Stimulated activated CD8-positive, alpha-beta memory T cell treated with anti-CD3 and anti-CD28 coated beads, Interleukin-4, amount 100 ng/mL, for 48 hours (primary cell): Measurements from ENCODE around the gene LYRM2.

Experiments used
- DNase-seq: peaks from one replicate; pipeline ENCODE4 v3.0.0-alpha.2; 2020

The LYRM2 gene

DNA sequence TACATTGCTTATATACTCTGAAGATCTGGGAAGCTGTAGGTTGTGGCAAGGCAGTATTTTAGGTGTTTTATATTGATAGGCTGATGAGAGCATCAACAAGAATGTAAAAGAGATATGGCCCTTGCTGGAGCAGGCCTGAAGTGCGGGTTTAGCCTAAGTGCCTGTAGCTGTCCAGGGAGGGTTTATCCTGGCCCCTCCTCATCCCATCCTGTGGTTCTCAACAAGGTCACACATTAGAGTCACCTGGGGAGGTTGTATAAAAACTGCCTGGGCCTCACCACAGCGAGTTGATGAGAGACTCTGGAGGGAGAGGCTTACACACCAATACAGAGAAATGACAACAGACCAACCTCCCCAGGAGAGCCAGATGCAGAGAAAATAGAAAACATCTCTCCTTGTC is 48.4 kb downstream of the LYRM2 start:
- no peak for DNase-seq

DNA sequence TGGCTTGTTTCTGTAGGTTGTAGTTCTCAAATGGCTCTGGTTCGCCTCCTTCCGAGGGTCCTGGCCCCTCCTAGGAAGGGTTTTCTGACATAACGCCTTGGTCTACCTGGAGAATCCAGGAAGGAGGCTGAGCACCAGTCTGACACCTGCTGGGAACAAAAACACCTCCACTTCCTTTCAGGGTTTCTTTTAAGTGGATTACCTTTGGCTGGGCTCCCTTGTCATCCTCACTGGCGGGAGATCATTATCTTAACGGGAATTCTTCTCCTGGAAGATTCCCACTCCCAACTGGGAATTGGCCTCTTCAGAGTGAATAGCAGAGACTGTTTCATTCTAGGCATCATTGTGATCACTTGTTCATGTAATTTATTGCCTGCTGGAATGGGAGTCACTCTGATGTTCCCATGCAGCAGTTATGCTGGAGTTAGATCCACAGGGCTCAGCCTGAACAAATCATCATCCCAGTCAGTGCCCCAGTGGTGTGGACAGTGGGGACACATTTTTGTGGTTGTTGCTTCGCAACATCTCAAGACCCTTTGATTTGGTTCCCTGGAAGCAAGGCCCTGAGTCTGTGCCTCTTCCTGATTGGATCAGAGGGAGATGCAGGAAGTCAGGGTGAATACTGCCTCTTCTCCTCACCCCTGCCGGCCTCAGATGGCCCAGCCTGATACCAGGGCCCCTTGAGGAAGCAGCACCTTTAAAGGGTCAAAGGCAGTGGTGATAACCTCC is 49.1 kb downstream of the LYRM2 start:
- no peak for DNase-seq

- DNase-seq = no peak
Measured at GRCh38 chr6:89585154-89585553, 53.4 kb downstream of the LYRM2 start.

- no peak for DNase-seq
Measured at GRCh38 chr6:89584539-89584938, 54.0 kb downstream of the LYRM2 start.

GRCh38 chr6:89583559-89583958 is 55.0 kb downstream of the LYRM2 start:
- no peak for DNase-seq

DNA sequence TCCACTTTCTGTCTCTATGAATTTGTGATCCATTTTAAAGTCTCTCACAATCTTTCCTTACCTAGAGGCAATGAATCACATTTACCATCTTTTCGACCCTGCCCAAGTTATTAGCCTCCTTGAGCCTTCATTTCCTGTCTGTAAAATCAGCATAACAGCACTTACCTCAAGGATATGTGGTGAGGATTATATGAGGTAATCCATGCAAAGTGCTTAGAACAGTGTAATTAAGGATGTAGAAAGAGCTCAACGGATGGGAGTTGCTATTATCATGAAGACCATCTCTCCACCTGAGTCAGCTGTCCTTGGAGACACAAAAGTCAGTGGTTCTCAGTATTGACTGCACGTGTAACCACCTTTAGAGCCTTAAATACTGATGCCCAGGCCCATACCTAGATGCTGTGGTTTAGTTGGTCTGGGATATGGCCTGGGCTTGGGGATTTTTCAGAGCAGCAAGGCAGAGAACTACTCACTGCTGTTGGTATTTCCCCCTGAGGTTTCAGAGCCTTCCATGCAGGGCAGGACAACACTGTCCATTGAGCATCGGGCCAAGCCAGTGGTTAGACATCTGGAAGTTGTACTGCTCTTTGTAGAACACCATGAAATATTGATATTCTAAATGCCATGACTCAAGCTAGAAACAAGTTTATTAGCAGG is 55.8 kb downstream of the LYRM2 start:
- no peak for DNase-seq

DNA sequence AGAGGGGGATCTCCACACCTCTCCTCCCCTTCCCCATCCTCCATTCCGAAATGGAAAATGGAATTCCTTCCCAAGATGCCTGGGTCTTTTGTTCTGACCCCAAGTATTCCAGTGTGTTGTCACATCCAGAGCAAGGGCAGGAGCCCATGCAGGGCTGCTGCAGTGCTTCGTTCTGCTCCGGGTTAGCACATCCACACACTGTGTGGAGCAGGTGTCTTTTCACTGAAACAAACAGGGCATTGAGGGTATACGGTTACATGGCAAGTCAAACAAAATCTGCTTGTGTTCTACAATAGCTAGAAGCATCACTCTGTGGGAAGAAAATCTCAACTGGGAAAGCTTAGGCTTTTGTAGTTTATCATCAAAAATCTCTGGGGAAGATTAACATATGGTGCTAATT is 56.9 kb downstream of the LYRM2 start:
- DNase-seq = no peak

DNA sequence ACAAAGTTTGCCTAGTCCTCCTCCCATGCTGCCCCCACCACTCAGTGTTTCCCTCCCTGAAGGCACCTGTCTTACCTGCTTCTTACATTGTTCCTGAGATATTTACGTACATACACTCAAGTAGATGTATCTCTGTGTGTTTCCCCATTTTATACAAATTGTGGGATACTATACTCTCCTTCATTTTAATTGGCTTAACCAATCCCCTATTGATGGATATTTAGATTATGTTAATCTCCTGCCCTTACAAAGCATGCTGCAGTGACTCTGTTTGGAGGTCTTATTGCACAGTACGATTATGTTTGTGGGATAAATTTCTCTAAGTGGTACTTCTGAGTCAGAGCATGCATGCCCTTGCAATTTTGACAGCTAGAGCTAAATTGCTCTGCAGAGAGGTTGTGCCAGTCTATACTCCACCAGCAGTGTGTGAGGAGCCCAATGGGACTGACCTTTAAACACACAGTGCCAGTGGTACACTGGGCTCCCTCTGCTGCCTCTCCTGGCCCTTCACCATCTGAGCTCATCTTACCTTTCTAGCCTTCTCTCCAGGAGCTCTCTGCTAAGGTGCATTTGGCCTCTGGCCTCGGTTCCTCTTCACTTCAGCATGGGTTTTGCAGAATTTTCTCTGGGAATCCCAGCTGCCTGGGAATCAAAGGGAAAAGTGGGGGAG is 57.4 kb downstream of the LYRM2 start:
- no peak for DNase-seq

GRCh38 chr6:89575562-89575960 is 63.0 kb downstream of the LYRM2 start:
- no peak for DNase-seq

DNA sequence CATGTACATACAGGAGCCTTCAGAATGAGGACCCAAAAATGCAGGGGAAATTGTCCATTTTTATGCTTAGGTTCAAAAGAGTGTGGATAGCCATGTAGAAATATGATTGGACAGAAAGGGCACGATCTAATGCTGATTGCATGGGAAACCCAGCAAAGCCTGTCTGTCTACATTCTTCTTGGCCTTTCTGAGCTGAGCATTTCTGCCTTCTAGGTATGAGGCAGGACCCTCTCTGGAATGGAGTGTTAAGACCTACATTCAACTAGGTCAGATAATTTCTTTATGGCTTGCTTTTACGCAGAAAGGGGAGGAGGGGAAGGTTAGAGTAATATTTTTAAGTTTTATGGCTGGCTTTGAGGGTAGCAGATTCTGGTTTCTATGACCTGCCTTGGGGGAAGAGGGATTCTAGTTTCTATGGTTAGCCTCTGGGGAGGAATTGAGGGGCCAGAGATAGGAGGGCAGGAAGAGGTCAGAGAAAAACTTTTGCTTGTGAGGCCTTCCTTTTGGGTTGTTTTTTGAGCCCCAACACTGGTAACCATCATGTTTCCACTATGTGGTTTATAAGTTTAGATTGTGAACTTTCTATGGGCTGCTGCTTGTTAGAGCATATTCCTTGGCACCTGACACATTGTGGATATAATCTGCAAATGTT is 63.5 kb downstream of the LYRM2 start:
- DNase-seq = no peak

DNA sequence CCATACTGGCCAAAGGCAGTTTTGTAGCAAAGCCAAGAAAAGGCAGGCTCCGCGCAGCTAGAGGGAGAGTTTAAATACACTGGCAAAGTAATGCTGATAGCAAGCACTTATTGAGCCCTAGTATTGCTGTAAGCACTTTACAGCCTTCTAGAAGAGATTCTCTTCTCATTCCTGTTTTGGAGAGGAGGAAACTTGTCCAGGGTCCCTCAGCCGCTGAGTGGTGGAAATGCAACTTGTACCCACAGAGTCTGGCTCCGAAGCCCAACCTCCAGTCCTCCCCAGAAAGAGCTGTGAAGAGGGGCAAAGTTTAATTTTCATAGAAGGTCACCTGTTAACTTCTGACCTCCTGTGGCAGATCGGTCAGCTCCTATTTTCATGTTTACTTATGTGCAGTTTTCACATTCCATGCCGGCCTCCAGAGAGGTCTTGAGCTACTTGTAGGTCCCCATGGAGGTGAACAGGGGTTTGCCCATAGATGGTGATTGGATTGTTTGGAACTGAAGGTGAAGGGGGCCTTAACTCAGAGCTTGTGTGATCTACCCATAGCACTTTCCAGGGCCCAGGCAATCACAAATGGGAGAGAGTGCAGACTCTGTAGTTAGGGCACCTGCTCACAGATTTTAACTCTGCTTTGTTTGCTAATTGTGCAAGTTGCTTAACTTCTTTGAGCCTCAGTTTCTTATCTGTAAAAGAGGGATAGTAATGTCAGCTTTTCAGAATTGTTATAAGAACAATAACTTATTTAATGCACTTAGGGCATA is 70.7 kb downstream of the LYRM2 start:
- no peak for DNase-seq

GRCh38 chr6:89566930-89567629 is 71.5 kb downstream of the LYRM2 start:
- no peak for DNase-seq

DNA sequence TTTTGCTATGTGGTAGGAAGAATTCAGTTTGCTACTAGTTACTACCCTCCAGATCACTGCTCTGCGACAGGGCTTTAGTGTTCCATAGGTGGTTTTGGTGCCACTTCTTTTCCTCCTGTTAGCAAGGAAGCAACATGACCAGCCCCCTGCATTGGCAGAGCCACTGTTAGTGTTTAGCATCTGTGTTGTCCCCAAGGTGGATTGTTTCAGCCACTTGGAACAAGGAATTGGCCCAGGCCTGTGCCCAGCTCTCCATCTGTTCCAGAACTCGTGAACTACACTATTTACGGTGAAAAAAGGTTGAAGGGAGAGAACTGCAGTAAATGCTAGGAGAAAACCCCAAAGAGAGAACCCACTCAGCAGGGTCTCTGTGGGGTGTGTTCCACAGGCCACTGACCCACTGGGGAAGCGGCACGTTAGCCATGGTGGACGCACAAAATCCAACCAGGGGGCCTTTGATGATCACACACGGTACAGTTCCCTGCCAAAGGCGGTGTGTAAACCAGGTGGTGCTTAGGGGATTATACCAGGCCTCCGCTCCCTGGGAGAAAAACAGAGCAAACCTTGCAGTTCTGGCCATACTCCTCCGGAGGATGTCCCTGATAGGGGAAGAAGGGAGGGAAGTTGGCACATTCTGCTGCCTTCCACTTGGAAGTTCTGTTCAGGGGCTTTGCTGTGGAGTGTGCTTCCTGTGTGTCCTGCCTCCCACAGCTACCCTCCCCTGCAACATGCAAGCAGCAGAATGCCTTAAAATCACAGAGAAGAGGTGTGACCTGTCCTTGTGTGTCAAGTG is 72.3 kb downstream of the LYRM2 start:
- no peak for DNase-seq

DNA sequence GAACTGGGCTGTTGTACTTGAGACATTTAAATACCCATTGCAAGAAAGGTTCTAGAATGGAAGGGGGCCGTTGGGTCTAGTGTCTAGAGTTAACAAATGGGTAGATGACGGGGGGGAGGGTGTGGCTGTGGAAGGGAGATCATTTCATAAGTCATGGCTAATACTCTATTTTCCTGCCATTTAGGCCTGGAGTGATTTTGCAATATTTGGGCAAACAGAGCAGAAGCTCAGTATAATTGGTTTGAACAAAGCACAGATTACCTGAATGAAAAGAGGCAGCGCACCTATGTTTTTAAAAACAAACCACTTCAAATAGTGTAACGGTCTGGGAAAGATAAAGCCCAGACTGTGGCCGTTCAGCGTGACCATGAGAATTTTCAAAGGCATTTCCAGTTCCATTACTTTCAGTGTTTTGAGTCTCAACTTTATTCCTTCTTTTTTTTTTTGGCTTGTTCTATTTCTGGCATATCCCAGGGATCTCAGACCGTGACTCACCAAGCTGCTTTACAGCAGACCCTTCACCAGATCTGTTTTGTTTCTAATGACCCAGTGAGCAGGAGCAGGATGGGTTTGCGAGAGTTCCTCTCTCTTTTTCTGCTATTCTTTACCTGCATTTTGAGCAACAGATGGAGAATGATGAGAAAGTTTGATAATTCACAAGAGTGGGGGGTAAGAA is 73.7 kb downstream of the LYRM2 start:
- no peak for DNase-seq

DNA sequence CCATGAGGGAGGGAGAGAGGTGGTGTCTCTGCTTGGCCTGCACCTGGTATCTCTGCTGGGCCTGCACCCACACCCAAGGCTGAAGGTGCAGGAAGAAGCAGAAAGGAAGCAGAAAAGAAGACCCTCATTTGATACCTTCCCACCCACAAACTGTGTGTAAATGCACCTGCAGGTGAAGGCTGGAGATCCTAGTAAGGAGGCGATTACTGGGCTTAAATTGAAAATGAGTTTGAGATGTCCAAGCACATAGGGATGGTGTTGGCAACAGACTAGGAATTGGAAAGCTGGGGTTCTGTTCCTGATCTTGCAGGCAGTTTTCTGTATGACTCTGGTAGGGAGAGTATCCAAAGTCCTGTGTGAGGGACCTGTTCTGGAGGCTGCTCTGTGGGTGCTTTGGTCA is 74.7 kb downstream of the LYRM2 start:
- DNase-seq = no peak

DNA sequence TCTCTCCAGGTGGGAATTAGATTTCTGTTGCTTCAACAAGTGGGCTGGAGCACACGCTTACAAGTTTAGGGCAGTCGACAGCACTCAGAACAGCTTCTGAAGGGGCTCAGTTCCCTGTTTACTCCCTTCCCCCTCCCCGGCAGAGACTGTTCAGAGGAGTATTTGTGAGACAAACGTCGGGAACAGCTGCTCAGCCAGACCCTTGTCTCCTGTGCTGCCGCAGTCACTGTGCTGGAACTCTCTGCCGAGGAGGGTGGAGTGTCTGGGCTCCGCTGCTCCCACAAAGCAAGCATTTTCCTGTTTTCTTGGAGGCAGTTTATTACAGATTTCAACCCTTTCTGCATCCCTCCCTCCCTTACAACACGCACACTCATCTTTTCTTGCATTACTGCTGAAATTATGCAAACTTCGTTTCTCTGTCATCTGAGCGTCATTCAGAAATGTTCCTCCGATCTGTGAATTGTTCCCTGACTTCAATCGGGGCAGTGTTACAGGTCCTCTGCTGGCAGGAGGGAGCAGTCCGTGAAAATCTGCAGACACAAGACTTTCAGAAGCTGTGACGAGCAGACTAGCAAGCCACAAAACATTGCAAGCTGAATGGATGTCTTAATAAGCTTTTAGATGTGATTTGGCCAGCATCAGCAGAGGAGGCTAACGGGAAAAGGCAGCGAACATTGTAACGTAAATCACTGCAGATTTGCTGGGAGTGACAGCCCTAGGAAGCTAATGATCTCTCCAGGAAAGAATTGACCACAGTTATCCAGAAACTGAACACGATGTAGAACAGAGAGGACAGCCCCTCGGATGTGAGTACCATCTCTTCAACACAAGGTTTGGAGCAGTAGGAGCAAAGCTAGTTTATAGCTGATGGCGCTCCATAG is 76.2 kb downstream of the LYRM2 start:
- no peak for DNase-seq

- DNase-seq = no peak
Measured at GRCh38 chr6:89559487-89559886, 79.1 kb downstream of the LYRM2 start.

DNA sequence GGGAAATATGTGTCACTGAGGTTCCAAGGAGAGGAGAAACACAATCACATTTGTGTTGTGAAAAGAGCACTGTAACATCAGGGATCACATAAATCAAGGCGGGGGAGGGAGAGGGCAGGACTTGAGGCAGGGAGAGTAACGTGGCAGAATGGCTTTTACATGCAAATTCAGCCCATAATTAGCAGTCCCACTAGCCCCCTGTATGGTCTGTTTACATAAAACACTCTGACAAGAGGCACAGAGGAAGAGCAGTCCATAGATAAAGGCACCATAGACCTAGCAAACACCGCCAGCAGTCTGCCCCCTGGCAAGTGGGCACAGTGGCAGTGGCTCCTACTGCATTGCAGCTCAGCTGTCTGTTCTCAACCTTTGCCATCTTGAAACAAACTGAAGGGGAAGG is 82.7 kb downstream of the LYRM2 start:
- DNase-seq = no peak

DNA sequence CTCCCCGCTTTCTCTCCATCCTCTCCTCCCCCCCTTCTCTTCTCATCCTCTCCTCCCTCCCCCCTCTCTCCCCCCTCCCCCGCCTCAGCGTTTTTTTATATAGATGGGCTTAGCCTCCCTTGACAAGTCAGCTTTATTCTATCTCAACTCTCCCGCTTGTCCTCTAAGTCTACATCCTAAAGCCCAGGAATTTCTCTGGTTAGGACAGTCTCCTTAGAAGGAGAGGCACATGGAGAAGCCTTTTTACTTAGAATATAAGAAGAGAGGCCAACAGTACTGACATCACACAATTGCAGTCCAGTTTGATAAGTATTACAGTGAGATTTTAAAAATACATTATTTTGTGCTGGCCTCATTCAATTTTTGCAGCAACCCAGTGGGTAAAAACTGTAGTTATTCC is 83.5 kb downstream of the LYRM2 start:
- no peak for DNase-seq

DNA sequence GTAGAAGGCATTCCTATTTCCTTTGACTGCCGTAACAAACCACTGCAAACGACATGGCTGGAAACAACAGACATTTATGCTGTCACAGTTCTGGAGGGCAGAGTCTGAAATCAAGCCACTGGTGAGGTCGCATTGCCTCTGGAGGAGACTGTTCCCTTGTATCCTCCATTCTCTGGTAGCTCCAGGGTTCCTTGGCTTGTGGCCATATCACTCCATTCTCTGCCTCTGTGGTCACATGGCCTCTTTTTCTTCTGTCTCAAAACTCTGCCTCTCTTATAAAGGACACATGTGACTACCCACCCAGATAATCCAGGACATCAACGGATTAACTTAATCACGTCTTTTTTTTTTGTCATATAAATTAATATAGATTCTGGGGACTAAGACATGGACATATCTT is 84.4 kb downstream of the LYRM2 start:
- no peak for DNase-seq
